Measurements from ENCODE around the gene CACNA2D2. TPM values are rescaled to one million over a fixed set of nuclear protein-coding genes. Genes with fewer than 3 reads are reported as not detected.
A peak's percentile ranks its signal among the peaks of the same experiment; 100 is the strongest.

The CACNA2D2 gene
- total RNA-seq, 1 donor from 2014 or later = 0.59 TPM

DNA sequence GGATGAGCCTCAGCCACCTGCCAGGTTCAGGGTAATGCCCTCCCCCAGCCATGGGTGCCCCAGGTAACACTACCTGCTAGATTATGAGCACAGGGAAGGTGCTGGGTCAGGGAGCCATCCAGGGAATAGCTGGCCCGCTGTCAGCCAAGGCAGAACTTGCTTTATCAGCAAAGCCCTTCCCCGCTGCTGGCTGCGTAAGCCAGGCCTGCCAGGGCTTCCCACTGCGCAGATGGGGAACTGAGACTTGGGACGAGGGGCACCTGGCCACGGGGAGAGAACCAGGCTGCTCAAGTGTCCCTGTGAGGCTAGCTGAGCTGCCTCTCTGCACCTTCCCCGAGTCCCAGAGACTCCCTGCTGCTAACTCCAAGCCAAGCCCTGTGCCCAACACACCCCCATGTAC is 45.4 kb downstream of the CACNA2D2 start:
- no peak for DNase-seq (ENCODE audit: low spot score)
- Mint-ChIP-seq H3K27me3 (ENCODE audit: low read depth) (peaks cover 7% of the 10 kb centered on the region), H3K9me3 (no peaks in the 10 kb centered on the region), H3K4me3 (ENCODE audit: low read depth) (no peak overlapping the region), H3K36me3 (ENCODE audit: low read depth) (no peaks in the 10 kb centered on the region), H3K27ac (no peak overlapping the region), H3K4me1 (ENCODE audit: low read depth) (no peaks in the 10 kb centered on the region)
- intact Hi-C loops (cut with micrococcal nuclease) = no loop called here

DNA sequence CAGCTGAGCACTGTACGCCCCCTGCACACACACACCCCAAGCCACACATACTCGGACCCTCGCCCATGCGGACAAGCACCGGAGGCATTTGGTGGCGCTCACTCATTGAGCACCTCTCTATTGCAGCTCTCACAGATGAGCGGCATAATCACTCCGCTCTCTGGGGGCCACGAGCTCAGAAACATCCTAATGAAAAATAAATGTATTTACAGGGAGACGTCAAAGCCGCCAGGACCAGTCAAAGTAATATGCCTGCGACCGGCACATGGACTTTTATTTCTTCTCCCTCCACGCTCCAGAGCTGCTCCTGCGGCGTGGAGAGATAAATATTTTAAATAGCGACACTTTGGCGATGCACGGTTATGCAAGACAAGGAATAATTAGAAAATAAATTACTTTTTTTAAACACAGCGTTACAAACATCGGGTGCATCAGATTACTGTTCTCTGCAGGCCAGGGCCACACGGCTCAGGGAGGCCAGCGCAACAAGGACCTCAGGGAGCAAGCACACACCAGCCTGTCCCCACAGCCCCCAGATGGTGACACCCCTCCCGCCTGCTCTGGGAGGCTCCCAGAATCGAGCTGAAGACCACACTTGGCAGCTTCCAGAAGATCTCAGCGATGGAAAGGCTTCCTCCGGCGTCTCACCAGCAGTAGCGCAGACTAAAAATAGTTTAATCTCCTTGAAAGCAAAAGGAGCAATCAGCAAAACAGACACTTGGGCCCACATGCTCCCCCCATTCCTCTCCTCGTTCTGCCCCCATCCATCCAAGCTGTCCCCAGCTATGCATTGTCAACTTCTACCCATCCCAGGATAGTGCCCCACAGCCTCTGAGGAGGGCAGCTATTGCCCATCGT is 48.0 kb downstream of the CACNA2D2 start:
- intact Hi-C loops (cut with micrococcal nuclease) = no loop called here
- Mint-ChIP-seq H3K4me1 (ENCODE audit: low read depth) (peaks cover 2% of the 10 kb centered on the region), H3K27ac (no peak overlapping the region), H3K4me3 (ENCODE audit: low read depth) (no peak overlapping the region), H3K36me3 (ENCODE audit: low read depth) (no peaks in the 10 kb centered on the region), H3K9me3 (no peaks in the 10 kb centered on the region), H3K27me3 (ENCODE audit: low read depth) (no peaks in the 10 kb centered on the region)
- DNase-seq (ENCODE audit: low spot score) = no peak

DNA sequence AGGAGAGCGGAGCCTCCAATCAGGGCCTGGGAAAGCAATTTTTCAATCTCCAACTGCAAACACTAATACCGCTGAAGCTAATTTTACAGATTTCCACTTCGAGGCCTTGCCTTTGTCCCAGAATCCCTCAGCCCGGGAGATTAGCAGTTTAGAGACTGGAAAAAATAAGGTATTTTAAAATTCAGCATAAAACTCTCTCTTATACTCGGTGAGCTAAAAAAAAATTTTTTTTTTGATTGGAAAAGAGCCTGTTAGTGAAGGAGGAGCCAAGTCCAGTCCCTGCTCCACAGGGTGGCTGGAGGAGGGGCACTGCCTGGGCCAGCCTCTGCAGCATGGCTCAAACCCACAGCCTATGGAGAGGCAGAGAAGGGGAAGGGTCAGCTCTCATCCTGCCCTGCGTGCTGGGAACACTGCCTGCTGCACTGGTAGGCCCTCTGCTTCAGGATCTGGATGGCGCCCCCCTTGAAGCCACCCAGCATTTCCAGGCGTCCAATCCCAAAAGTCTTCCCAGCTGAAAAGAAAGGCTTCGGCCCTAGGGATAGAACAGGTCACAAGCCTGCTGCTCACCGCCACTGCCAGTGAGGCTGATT is 48.9 kb downstream of the CACNA2D2 start:
- H3K4me3 Mint-ChIP-seq (ENCODE audit: low read depth) = no peak overlapping the region
- no peak for DNase-seq (ENCODE audit: low spot score)
- no peak overlapping the region for H3K27ac Mint-ChIP-seq
- no peaks in the 10 kb centered on the region for H3K36me3 Mint-ChIP-seq (ENCODE audit: low read depth)
- peaks cover 2% of the 10 kb centered on the region for H3K4me1 Mint-ChIP-seq (ENCODE audit: low read depth)
- H3K27me3 Mint-ChIP-seq (ENCODE audit: low read depth) = no peaks in the 10 kb centered on the region
- intact Hi-C loops (cut with micrococcal nuclease) = no loop called here
- H3K9me3 Mint-ChIP-seq = no peaks in the 10 kb centered on the region

DNA sequence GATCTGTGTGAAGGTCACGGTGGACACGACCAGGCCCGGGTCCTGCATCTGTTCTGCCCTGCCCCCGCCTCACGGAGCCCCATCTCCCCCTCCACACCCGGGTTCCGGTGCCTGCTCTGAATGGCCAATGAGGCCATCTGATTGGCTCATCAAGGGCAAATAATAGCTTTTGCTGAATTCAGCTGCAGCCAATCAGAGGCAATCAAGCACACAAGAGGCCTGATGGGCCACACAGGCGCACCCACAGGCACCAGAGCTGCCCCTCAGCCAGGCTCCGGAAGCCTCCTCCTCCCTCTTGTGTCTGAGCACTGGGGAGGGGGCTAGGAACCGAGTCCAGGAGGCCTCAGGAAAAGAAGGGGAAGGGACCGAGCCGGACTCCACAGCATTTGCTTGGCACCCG is 49.5 kb downstream of the CACNA2D2 start:
- no peaks in the 10 kb centered on the region for H3K36me3 Mint-ChIP-seq (ENCODE audit: low read depth)
- no peak overlapping the region for H3K4me3 Mint-ChIP-seq (ENCODE audit: low read depth)
- DNase-seq (ENCODE audit: low spot score) = no peak
- intact Hi-C loops (cut with micrococcal nuclease) = no loop called here
- H3K27me3 Mint-ChIP-seq (ENCODE audit: low read depth) = no peaks in the 10 kb centered on the region
- H3K9me3 Mint-ChIP-seq = no peaks in the 10 kb centered on the region
- H3K27ac Mint-ChIP-seq = no peak overlapping the region
- H3K4me1 Mint-ChIP-seq (ENCODE audit: low read depth) = peaks cover 2% of the 10 kb centered on the region

DNA sequence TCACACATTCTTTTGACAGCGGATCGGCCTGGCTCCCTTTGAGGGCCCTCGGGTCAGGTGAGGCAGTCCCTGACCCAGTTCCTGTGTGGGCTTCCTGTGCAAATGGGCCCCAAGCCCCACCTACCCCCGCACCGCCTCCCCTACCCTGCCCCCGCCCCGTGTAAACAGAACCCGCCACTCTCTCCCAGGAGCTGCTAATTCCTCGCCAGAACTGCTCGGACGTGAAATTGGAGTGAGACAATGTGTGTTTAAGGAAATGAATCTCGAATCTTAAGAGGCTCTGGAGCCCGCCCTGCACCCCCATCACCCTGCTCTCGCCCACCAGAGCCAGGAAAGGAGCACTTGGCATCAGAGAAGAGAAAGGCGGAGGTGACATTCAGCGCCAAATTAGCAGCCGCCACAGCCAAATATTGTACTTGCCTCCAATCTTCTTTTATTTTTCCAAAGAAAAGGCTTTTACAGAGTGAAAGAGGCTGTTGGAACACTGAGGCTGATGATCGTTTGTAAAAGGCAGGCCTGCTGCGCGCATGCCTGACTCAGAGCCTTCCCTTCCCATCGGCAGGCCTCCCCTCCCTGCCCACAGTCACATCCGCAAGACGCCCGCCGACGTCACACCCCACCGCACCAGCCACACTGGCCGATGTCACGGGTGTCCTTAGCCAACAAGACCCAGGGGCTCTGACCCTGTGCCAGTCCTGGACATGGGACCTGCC is 53.1 kb downstream of the CACNA2D2 start:
- H3K4me3 Mint-ChIP-seq (ENCODE audit: low read depth) = peak overlapping the region; percentile 73
- peak; percentile 68 for DNase-seq (ENCODE audit: low spot score)
- no peaks in the 10 kb centered on the region for H3K27me3 Mint-ChIP-seq (ENCODE audit: low read depth)
- no peaks in the 10 kb centered on the region for H3K36me3 Mint-ChIP-seq (ENCODE audit: low read depth)
- intact Hi-C loops (cut with micrococcal nuclease) = no loop called here
- no peaks in the 10 kb centered on the region for H3K9me3 Mint-ChIP-seq
- H3K27ac Mint-ChIP-seq = peak overlapping the region; percentile 85
- H3K4me1 Mint-ChIP-seq (ENCODE audit: low read depth) = peaks cover 2% of the 10 kb centered on the region

DNA sequence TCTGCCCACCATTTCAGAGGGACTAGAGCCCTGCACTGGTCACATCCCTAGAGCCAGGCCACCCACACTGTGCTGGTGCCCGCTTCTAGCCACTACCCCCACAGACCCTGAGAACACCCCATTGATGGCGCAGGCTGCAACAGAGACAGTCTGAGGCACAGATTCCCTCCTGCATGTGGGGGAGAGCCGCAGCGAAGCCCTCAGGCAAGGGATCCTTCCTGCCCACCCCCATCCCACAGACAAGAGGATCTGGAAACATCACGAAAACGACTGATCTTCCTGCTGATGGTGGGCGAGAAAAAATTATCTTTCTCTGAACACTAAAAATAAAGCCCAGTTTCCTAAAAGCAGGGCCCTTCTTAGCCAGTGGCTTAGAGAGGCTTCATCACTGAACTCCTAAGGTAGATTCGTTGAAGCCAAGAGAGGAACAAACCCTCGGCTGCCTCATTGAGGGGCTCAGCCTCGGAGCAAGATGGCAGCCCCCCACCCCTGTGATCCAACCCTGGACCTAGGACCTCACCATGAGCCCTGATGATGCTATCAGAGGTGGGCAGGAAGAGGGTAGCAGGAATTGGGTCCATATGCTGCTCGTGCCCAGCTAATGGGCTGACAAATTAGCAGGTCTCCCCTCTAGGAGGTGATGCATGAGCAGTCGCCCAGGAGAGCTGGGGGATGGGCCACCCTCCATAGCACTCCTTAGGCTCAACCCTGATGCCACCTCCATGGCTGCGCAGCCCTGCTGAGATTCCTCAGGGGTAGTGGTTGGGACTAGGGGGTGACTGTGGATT is 54.5 kb downstream of the CACNA2D2 start:
- Mint-ChIP-seq H3K27me3 (ENCODE audit: low read depth) (no peaks in the 10 kb centered on the region), H3K27ac (no peak overlapping the region), H3K36me3 (ENCODE audit: low read depth) (no peaks in the 10 kb centered on the region), H3K4me3 (ENCODE audit: low read depth) (no peak overlapping the region), H3K4me1 (ENCODE audit: low read depth) (peaks cover 2% of the 10 kb centered on the region), H3K9me3 (no peaks in the 10 kb centered on the region)
- intact Hi-C loops (cut with micrococcal nuclease) = no loop called here
- no peak for DNase-seq (ENCODE audit: low spot score)

DNA sequence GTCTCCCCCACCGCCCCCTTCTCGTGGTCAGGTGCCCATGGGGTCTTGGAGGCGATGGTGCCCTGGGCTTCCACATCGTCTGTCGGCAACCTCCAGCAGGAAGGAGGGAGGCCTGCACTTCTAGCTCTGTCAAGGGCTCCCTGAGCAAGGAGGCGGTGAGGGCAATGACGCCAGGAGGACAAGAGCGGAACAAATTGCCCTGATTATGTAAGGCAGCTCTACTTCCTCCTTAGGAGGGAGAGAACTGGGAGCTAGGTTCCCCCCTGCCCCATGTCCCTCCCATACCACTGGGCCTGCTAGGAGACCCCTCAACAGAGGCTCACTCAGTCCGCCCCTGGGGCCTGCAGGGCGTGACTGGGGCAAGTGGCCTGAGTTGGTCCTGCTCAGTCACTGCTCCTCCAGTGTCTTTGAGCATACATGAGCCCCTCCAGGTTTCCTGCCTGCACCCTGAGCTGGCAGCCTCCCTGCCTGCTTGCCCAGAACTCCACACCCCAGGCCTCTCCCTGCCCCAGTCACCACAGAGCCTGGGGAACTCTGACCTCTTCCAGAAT is 56.1 kb downstream of the CACNA2D2 start:
- no peak for DNase-seq (ENCODE audit: low spot score)
- intact Hi-C loops (cut with micrococcal nuclease) = no loop called here
- H3K27me3 Mint-ChIP-seq (ENCODE audit: low read depth) = no peaks in the 10 kb centered on the region
- H3K27ac Mint-ChIP-seq = no peak overlapping the region
- no peak overlapping the region for H3K4me3 Mint-ChIP-seq (ENCODE audit: low read depth)
- no peaks in the 10 kb centered on the region for H3K36me3 Mint-ChIP-seq (ENCODE audit: low read depth)
- H3K9me3 Mint-ChIP-seq = no peaks in the 10 kb centered on the region
- peaks cover 2% of the 10 kb centered on the region for H3K4me1 Mint-ChIP-seq (ENCODE audit: low read depth)

DNA sequence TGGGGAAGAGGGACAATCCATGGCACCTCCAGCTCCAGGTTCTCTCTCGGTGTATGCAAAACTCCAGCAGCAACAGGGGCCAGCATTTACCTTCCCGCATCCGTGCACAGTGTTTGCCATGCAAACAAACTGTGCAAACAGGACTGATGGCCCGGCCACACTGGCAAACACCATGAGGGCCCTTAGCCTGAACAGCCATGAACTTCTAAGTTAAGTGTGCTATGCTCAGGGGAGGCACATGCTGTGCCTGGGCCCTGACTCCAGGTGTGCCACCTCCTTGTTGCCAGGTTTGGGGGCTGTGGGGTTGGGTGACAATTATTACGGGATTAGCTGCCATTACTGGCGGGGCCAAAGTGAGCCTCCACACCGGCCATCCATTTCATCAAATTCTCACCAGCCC is 57.5 kb downstream of the CACNA2D2 start:
- Mint-ChIP-seq H3K27ac (no peak overlapping the region), H3K4me3 (ENCODE audit: low read depth) (no peak overlapping the region), H3K27me3 (ENCODE audit: low read depth) (no peaks in the 10 kb centered on the region), H3K4me1 (ENCODE audit: low read depth) (peaks cover 2% of the 10 kb centered on the region), H3K36me3 (ENCODE audit: low read depth) (no peaks in the 10 kb centered on the region), H3K9me3 (no peaks in the 10 kb centered on the region)
- intact Hi-C loops (cut with micrococcal nuclease) = no loop called here
- no peak for DNase-seq (ENCODE audit: low spot score)

DNA sequence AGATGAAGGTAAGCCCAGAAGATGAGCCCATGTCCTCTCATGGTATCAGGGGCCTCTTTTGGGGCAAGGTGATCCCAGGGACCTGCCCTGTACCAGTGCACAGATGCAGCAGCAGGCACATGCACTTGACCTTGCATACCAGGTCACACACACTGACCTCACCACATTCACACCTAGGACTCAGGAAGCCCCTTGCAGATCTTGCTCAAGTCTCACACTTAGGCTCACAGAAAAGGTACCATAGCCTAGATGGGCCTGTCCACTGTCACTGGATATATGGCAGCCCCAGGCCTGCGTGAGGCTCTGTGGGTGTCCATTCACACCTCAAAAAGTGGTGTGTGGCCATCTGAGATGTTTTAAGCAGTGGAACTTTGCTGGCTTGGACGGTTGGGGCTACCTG is 58.7 kb downstream of the CACNA2D2 start:
- H3K36me3 Mint-ChIP-seq (ENCODE audit: low read depth) = no peaks in the 10 kb centered on the region
- H3K9me3 Mint-ChIP-seq = no peaks in the 10 kb centered on the region
- no peak overlapping the region for H3K4me3 Mint-ChIP-seq (ENCODE audit: low read depth)
- no peak overlapping the region for H3K27ac Mint-ChIP-seq
- no peaks in the 10 kb centered on the region for H3K4me1 Mint-ChIP-seq (ENCODE audit: low read depth)
- intact Hi-C loops (cut with micrococcal nuclease) = no loop called here
- no peak for DNase-seq (ENCODE audit: low spot score)
- no peaks in the 10 kb centered on the region for H3K27me3 Mint-ChIP-seq (ENCODE audit: low read depth)

DNA sequence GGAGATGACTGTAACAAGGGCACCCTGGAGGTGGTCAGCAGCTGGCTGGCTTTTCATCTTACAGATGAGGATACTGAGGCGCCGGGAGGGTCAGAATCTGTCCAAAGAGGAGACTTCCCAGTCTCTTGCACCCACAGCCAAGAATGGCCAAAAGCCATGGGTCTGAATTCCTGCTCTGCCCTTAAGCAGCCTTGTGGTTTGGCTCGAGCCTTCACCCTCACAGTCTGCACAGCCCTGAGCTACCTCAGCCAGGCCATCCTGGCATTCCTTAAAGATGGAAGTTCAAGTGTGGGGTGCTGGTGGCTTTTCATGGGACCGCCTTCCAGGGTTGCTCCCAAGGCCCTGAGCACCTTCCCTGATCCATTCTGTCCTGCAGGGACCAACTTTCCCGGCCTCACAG is 59.2 kb downstream of the CACNA2D2 start:
- Mint-ChIP-seq H3K27me3 (ENCODE audit: low read depth) (no peaks in the 10 kb centered on the region), H3K4me1 (ENCODE audit: low read depth) (no peaks in the 10 kb centered on the region), H3K27ac (no peak overlapping the region), H3K36me3 (ENCODE audit: low read depth) (no peaks in the 10 kb centered on the region), H3K9me3 (no peaks in the 10 kb centered on the region), H3K4me3 (ENCODE audit: low read depth) (no peak overlapping the region)
- DNase-seq (ENCODE audit: low spot score) = no peak
- intact Hi-C loops (cut with micrococcal nuclease) = no loop called here

DNA sequence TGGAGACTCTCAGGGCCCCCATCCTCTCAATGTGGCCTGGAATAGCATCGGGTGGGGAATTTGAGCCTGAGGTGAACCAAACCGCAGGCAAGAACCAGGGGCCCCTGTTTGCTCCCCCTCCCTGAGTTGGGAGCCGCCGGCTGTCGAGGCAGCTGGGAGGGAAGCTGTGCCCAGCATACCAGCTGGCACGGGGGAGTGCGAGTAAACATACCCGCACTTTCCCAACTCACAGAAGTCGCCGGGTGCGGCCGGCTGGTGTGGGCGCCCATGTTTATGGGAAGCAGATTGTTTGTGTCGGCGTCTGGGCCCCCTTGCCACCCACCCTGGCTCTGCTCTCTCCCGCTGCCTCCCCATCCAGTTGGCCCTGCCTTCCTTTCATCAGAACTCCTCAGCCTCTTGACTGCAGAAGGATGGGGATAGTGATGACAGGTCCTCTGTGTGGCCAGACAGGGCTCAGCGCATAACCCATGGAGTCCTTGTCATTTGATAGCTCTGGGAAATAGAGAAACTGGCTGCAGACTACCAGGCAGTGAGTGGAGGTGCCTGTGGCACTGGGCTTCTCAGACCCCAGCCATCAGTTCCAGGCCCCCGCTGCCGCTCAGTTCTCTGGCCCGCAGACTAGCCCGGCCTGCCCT is 60.4 kb downstream of the CACNA2D2 start:
- Mint-ChIP-seq H3K9me3 (no peaks in the 10 kb centered on the region), H3K4me1 (ENCODE audit: low read depth) (no peaks in the 10 kb centered on the region), H3K4me3 (ENCODE audit: low read depth) (no peak overlapping the region), H3K27me3 (ENCODE audit: low read depth) (no peaks in the 10 kb centered on the region), H3K36me3 (ENCODE audit: low read depth) (no peaks in the 10 kb centered on the region), H3K27ac (no peak overlapping the region)
- no peak for DNase-seq (ENCODE audit: low spot score)
- intact Hi-C loops (cut with micrococcal nuclease) = no loop called here
